K562 (cell line): ENCODE data around the gene SLITRK2.

Experiments
- ARID1B ChIP-seq: fragments of 450-650 bp; IDR thresholded peaks from 2 replicates; pipeline ENCODE4 v1.6.1; 2016; ENCODE audit warnings: antibody characterized with exemption, mild to moderate bottlenecking, inconsistent platforms
- EP300 ChIP-seq: IDR thresholded peaks from 2 replicates; pipeline ENCODE4 v1.6.1; 2012; ENCODE audit warnings: low read length, improper control_type of control experiment
- KDM1A ChIP-seq, 2 experiments: fragments of 450-650 bp; IDR thresholded peaks; 2 replicates each; pipeline ENCODE4 v1.6.1; 2016; ENCODE audit warnings: mild to moderate bottlenecking in 2 of 2
- POLR2AphosphoS2 ChIP-seq: IDR thresholded peaks from 2 replicates; pipeline ENCODE4 v1.6.1; 2012; ENCODE audit warnings: low read length, improper control_type of control experiment
- SREBF2 ChIP-seq: sonication (generic); formaldehyde crosslinking; IDR thresholded peaks from 2 replicates; pipeline ENCODE4 v1.4.0; 2020; ENCODE audit warnings: mild to moderate bottlenecking, missing genetic modification reagents
- ZC3H4 ChIP-seq: sonication (generic); formaldehyde crosslinking; IDR thresholded peaks from 2 replicates; pipeline ENCODE4 v1.9.0; 2021; ENCODE audit warnings: missing genetic modification reagents, borderline replicate concordance
- ZFX ChIP-seq: sonication (generic); formaldehyde crosslinking; IDR thresholded peaks from 2 replicates; pipeline ENCODE4 v1.8.0; 2022; ENCODE audit warnings: mild to moderate bottlenecking, missing genetic modification reagents, moderate library complexity
- ZZZ3 ChIP-seq: fragments of 450-650 bp; IDR thresholded peaks from 2 replicates; pipeline ENCODE4 v1.6.1; 2016; ENCODE audit warnings: antibody characterized with exemption, mild to moderate bottlenecking, moderate library complexity
- TF ChIP-seq, protein P1 (sequence below): sonication (generic); formaldehyde crosslinking; IDR thresholded peaks from 2 replicates; pipeline ENCODE4 v1.9.0; 2022; ENCODE audit warnings: mild to moderate bottlenecking, missing genetic modification reagents
- TF ChIP-seq, protein P2 (sequence below): fragments of 250-450 bp; sonication (Bioruptor Pico); IDR thresholded peaks from 2 replicates; pipeline ENCODE4 v1.5.0; 2022; ENCODE audit warnings: mild to moderate bottlenecking

GRCh38 chrX:145792281-145792680, 25.3 kb upstream of the SLITRK2 start:
- TF ChIP-seq SREBF2 (CRISPR knock-in tag) (no peak), ZFX (CRISPR knock-in tag) (no peak), ARID1B (no peak), EP300 (no peak), KDM1A (IDR thresholded peaks at IDR 0.05) (no peak), ZC3H4 (no peak), POLR2AphosphoS2 (no peak), ZZZ3 (no peak)
- TF ChIP-seq, protein P1, sequence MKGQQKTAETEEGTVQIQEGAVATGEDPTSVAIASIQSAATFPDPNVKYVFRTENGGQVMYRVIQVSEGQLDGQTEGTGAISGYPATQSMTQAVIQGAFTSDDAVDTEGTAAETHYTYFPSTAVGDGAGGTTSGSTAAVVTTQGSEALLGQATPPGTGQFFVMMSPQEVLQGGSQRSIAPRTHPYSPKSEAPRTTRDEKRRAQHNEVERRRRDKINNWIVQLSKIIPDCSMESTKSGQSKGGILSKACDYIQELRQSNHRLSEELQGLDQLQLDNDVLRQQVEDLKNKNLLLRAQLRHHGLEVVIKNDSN (CRISPR knock-in tag): no peak
- TF ChIP-seq, protein P2, sequence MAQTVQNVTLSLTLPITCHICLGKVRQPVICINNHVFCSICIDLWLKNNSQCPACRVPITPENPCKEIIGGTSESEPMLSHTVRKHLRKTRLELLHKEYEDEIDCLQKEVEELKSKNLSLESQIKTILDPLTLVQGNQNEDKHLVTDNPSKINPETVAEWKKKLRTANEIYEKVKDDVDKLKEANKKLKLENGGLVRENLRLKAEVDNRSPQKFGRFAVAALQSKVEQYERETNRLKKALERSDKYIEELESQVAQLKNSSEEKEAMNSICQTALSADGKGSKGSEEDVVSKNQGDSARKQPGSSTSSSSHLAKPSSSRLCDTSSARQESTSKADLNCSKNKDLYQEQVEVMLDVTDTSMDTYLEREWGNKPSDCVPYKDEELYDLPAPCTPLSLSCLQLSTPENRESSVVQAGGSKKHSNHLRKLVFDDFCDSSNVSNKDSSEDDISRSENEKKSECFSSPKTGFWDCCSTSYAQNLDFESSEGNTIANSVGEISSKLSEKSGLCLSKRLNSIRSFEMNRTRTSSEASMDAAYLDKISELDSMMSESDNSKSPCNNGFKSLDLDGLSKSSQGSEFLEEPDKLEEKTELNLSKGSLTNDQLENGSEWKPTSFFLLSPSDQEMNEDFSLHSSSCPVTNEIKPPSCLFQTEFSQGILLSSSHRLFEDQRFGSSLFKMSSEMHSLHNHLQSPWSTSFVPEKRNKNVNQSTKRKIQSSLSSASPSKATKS (CRISPR knock-in tag): no peak
